Cardiac fibroblast (primary cell): ENCODE results near the gene TMEM164.
A peak's percentile ranks its signal among the peaks of the same experiment; 100 is the strongest.

Experiments used
- DNase-seq, 2 donors: peaks; one replicate each; pipeline versions ENCODE4 v3.0.0 to v3.0.0-alpha.2; 2010; ENCODE audit warnings: low read depth in 2 of 2
- H3K4me3 ChIP-seq, 2 donors: replicated peaks in 1 of 2; 1 replicate in 1 of 2; 2 replicates in 1 of 2; pipeline ENCODE4 v1.5.1; 2011; ENCODE audit warnings: low read depth in 2 of 2, low read length in 2 of 2, mild to moderate bottlenecking in 2 of 2, moderate library complexity in 1 of 2
- CTCF ChIP-seq: IDR thresholded peaks from one replicate; pipeline ENCODE4 v1.5.1; 2011; ENCODE audit warnings: low read depth, mild to moderate bottlenecking, low read length, inconsistent platforms

The TMEM164 gene

GRCh38 chrX:110038900-110039299 lies 36.0 kb downstream of the TMEM164 start:
- no peak for DNase-seq
- H3K4me3 ChIP-seq = no peak overlapping the region
- TF ChIP-seq CTCF = no peak

GRCh38 chrX:110041980-110042379 lies 39.1 kb downstream of the TMEM164 start:
- no peak for DNase-seq
- TF ChIP-seq CTCF = no peak
- no peak overlapping the region for H3K4me3 ChIP-seq

- no peak for TF ChIP-seq CTCF
- DNase-seq = peak in 1 of 2 donors; percentile 53
- no peak overlapping the region for H3K4me3 ChIP-seq
These were observed 39.6 kb downstream of the TMEM164 start for GRCh38 chrX:110042496-110042895.

GRCh38 chrX:110043506-110043905 lies 40.6 kb downstream of the TMEM164 start:
- DNase-seq = no peak
- H3K4me3 ChIP-seq = no peak overlapping the region
- TF ChIP-seq CTCF = no peak

GRCh38 chrX:110044346-110045249 lies 41.7 kb downstream of the TMEM164 start:
- peak in 1 of 2 donors; percentile 11 for DNase-seq
- no peak overlapping the region for H3K4me3 ChIP-seq
- TF ChIP-seq CTCF = no peak

- H3K4me3 ChIP-seq = no peak overlapping the region
- TF ChIP-seq CTCF = no peak
- DNase-seq = no peak
These were observed 42.5 kb downstream of the TMEM164 start for GRCh38 chrX:110045421-110045820.

GRCh38 chrX:110046001-110046400 lies 43.1 kb downstream of the TMEM164 start:
- DNase-seq = peak in 1 of 2 donors; percentile 24
- TF ChIP-seq CTCF = no peak
- no peak overlapping the region for H3K4me3 ChIP-seq
